ENCODE measurements around the gene WAPL. TPM values are rescaled to one million over a fixed set of nuclear protein-coding genes. Genes with fewer than 3 reads are reported as not detected.

Gene WAPL
- total and polyA plus RNA-seq, 2 of the 13 experiments (the other 11 are each of a cell fraction or from before 2014, with no cell fraction given), result 13.2 to 43.5 TPM

GRCh38 chr10:86399879-86400704 lies 121.5 kb downstream of the WAPL start (continued):
- TF ChIP-seq ZUFSP (CRISPR knock-in tag; IDR thresholded peaks at IDR 0.05; ENCODE audit: borderline replicate concordance) (no peak), ZNF563 (CRISPR knock-in tag; IDR thresholded peaks at IDR 0.05) (no peak), ZNF235 (CRISPR knock-in tag; IDR thresholded peaks at IDR 0.05; ENCODE audit: borderline replicate concordance) (no peak), TBL1XR1 (IDR thresholded peaks at IDR 0.05; ENCODE audit: borderline replicate concordance, low read length, partially characterized antibody) (no peak), ARNTL (CRISPR knock-in tag; IDR thresholded peaks at IDR 0.05) (peak; percentile 54; the same call in 1 of the 2 replicates), ZNF883 (CRISPR knock-in tag; IDR thresholded peaks at IDR 0.05; ENCODE audit: not compliant biosample characterization) (peak; percentile 83), CENPT (CRISPR knock-in tag; IDR thresholded peaks at IDR 0.05; ENCODE audit: low read depth) (peak; percentile 64; the same call in 1 of the 2 replicates), SMARCC2 (IDR thresholded peaks at IDR 0.05) (no peak), NR2F1 (CRISPR knock-in tag; IDR thresholded peaks at IDR 0.05) (no peak), JUN (CRISPR knock-in tag; IDR thresholded peaks at IDR 0.05) (0 out of 2 replicates have a peak, but pooled peaks have one; percentile 10), PRDM4 (CRISPR knock-in tag; IDR thresholded peaks at IDR 0.05; ENCODE audit: borderline replicate concordance) (no peak; the same call in 1 of the 2 replicates), ZFP90 (CRISPR knock-in tag; IDR thresholded peaks at IDR 0.05; ENCODE audit: borderline replicate concordance) (no peak; the same call in 1 of the 2 replicates), ZNF7 (CRISPR knock-in tag; IDR thresholded peaks at IDR 0.05) (0 out of 2 replicates have a peak, but pooled peaks have one; percentile 4), FIP1L1 (IDR thresholded peaks at IDR 0.05; ENCODE audit: borderline replicate concordance, insufficient read depth, low read depth, low read length) (no peak), ZNF879 (CRISPR knock-in tag; IDR thresholded peaks at IDR 0.05) (no peak), TAF15 (IDR thresholded peaks at IDR 0.05; ENCODE audit: low read depth, low read length, poor library complexity, severe bottlenecking) (peak; percentile 34), ZNF430 (CRISPR knock-in tag; IDR thresholded peaks at IDR 0.05) (0 out of 2 replicates have a peak, but pooled peaks have one; percentile 18), GATAD2A (CRISPR knock-in tag; IDR thresholded peaks at IDR 0.05) (peak; percentile 78)
- TF ChIP-seq, protein P1, sequence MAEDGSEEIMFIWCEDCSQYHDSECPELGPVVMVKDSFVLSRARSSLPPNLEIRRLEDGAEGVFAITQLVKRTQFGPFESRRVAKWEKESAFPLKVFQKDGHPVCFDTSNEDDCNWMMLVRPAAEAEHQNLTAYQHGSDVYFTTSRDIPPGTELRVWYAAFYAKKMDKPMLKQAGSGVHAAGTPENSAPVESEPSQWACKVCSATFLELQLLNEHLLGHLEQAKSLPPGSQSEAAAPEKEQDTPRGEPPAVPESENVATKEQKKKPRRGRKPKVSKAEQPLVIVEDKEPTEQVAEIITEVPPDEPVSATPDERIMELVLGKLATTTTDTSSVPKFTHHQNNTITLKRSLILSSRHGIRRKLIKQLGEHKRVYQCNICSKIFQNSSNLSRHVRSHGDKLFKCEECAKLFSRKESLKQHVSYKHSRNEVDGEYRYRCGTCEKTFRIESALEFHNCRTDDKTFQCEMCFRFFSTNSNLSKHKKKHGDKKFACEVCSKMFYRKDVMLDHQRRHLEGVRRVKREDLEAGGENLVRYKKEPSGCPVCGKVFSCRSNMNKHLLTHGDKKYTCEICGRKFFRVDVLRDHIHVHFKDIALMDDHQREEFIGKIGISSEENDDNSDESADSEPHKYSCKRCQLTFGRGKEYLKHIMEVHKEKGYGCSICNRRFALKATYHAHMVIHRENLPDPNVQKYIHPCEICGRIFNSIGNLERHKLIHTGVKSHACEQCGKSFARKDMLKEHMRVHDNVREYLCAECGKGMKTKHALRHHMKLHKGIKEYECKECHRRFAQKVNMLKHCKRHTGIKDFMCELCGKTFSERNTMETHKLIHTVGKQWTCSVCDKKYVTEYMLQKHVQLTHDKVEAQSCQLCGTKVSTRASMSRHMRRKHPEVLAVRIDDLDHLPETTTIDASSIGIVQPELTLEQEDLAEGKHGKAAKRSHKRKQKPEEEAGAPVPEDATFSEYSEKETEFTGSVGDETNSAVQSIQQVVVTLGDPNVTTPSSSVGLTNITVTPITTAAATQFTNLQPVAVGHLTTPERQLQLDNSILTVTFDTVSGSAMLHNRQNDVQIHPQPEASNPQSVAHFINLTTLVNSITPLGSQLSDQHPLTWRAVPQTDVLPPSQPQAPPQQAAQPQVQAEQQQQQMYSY (CRISPR knock-in tag; IDR thresholded peaks at IDR 0.05), result no peak; the same call in 1 of the 2 replicates
